Fibroblast of mammary gland (primary cell): ENCODE measurements around the gene TRMT2B.
"Not testable (repeated sequence)": the region's sequence is repeated elsewhere in the genome, so short reads cannot be mapped to it uniquely, and the experiment has no call there.

ENCODE experiments used
- DNase-seq: peaks from one replicate; pipeline ENCODE4 v3.0.0-alpha.2; 2010; ENCODE audit warnings: low read depth
- H3K4me3 ChIP-seq: 2 replicates; pipeline ENCODE4 v1.5.1; 2011; ENCODE audit warnings: low read depth, mild to moderate bottlenecking, low read length, moderate library complexity; ENCODE audit not compliant: control insufficient read depth
- TF ChIP-seq, protein P1 (sequence below): conservative IDR thresholded peaks from 2 replicates; pipeline ENCODE4 v1.5.1; 2011; ENCODE audit warnings: low read depth, low read length, inconsistent platforms; ENCODE audit not compliant: control insufficient read depth, insufficient read depth

Gene TRMT2B

DNA sequence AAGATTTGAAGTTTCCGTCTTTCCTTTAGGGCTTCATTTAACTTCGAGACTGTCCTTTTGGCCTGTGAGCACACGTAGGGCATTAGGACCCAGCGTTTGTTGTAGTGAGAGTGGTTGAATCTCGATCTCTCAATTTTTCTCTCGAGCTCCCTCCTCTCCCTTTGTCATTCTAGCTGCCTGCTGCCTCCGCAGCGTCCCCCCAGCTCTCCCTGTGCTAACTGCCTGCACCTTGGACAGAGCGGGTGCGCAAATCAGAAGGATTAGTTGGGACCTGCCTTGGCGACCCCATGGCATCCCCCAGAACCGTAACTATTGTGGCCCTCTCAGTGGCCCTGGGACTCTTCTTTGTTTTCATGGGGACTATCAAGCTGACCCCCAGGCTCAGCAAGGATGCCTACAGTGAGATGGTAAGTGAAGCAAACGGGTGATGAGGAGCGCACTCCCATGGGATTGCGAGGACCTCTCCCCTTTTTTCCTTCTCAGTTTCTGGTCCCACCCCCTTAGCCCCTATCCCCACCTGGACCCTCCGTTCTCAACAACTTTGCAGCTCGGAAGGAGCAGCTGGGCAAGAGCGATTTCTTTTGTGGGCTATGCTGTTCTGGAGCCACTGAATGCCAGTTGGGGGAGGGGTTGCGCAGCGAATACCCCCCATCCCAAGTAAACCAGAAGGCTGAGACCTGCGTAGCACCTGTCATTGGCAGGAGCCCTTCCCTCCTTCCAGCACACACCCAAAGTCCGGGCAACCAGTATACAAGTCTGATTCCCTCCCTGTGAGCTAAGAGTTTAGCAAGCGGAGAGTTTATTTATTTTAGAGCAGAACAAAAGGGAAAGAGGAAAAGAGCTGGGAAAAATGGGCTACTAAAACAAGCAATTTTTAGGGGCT lies 27.0 kb upstream of the TRMT2B start, which contains the start of gene TMEM35A:
Gene TMEM35A, plus strand, starts transcription at position 164 of the 883 bp plus-strand sequence. Its CDS starts 124 bp downstream, at position 288.
- peak within 1 kb of the TSS; percentile 39 for H3K4me3 ChIP-seq
- TF ChIP-seq, protein P1, sequence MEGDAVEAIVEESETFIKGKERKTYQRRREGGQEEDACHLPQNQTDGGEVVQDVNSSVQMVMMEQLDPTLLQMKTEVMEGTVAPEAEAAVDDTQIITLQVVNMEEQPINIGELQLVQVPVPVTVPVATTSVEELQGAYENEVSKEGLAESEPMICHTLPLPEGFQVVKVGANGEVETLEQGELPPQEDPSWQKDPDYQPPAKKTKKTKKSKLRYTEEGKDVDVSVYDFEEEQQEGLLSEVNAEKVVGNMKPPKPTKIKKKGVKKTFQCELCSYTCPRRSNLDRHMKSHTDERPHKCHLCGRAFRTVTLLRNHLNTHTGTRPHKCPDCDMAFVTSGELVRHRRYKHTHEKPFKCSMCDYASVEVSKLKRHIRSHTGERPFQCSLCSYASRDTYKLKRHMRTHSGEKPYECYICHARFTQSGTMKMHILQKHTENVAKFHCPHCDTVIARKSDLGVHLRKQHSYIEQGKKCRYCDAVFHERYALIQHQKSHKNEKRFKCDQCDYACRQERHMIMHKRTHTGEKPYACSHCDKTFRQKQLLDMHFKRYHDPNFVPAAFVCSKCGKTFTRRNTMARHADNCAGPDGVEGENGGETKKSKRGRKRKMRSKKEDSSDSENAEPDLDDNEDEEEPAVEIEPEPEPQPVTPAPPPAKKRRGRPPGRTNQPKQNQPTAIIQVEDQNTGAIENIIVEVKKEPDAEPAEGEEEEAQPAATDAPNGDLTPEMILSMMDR = no peak
- DNase-seq = peak; percentile 27

GRCh38 chrX:101071582-101071981 lies 19.7 kb upstream of the TRMT2B start:
- no peak for DNase-seq
- TF ChIP-seq, protein P1 = no peak
- H3K4me3 ChIP-seq = no peak overlapping the region

- H3K4me3 ChIP-seq = no peak overlapping the region
- DNase-seq = no peak
- TF ChIP-seq, protein P1 = no peak
Measured at GRCh38 chrX:101062176-101062575, 10.3 kb upstream of the TRMT2B start.

- no peak overlapping the region for H3K4me3 ChIP-seq
- TF ChIP-seq, protein P1 = no peak
- DNase-seq = peak; percentile 54
Measured at GRCh38 chrX:101057093-101057714, 5.3 kb upstream of the TRMT2B start.

- H3K4me3 ChIP-seq, DNase-seq: not testable (repeated sequence)
Measured at GRCh38 chrX:101056551-101056950, 4.6 kb upstream of the TRMT2B start.

- peak overlapping the region; percentile 57 for H3K4me3 ChIP-seq
- no peak for DNase-seq
- TF ChIP-seq, protein P1 = no peak
Measured at GRCh38 chrX:101051153-101051548, 760 bp downstream of the TRMT2B start.

DNA sequence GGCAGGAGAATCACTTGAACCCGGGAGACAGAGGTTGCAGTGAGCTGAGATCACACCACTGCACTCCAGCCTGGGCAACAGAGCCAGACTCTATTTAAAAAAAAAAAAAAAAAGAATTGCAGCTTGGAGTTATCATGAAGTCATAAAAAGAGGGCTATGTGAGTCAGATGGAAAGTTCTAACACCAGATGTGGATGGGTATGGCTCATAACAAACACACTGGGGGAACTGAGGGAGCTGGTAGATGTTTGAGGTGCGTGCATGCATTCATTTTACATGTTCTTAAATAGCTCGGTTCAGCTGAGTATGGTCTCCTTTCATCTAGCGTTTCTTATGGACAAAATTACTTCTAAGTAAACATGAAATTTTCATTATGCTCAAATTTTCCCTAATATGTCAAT lies 11.7 kb downstream of the TRMT2B start:
- H3K4me3 ChIP-seq = no peak overlapping the region
- peak; percentile 50 for DNase-seq
- TF ChIP-seq, protein P1 = no peak
